GM18858 (cell line): Measurements from ENCODE around the gene MCM3AP.

Experiments used
- ATAC-seq: cut with Tn5 transposase; IDR thresholded peaks from one replicate; pipeline ENCODE4 v1.9.1; 2021; ENCODE audit not compliant: unreplicated experiment

Gene MCM3AP

DNA sequence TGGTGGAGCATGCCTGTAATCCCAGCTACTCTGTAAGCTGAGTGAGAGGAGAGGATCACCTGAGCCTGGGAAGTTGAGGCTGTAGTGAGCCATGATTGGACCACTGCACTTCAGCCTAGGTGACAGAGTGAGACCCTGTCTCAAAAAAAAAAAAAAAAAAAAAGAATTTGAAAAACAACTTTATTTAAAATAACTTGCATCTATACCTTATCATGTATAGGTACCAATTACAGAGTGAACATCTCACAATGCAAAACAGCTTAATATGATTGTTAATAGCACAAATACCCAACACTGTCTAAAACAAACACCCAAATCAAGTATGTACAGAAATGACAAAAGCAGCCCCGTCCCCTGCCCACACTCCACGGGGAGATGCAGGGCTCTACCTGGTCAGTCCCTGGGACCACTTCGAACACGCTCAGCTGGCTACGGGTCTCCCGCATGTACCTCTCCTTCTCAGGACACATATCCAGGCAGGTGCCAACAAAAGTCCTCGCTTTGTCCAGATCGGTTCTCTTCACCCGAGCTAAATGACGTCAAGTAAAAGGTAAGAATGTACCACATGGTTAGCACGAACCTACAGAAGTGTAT, 10.5 kb downstream of the MCM3AP start:
- no peak for ATAC-seq

DNA sequence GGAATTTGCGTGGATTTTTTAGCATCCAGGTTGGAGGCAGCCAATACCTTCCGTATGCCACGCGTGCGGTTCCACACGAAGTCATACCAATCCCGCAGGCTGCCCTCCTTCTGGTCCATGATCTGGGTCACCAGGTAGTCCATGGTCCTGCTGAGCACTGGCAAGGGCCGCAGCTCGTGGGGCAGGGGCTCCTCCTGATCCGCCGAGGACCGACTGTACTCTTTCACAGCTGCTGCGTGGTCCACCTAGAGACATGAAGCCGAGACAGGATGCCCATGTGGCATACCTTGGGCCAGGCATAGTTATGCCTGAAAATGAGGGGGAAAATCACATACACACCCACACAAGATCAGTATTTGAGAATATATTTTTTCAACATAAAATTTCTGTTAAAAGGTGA, 12.1 kb downstream of the MCM3AP start:
- ATAC-seq, result no peak

DNA sequence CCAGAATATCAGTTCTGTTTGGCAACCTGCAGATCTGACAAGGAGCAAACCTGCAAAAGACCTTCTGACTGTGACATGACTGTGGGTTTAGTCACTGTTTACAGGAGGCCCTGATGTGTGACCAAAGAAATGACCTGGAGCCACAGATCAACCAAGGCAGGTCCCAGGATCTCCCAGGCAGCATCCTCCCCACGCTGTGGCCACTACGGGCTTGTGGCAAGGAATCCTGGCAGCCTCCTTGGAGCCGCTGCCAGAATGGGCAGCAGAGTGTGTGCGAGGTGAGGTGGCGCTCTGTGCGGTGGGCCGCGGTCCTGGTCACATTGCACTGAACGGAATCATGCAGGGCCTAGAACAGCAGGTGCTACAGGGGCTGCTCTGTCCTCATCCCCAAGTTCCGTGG, 15.9 kb downstream of the MCM3AP start:
- ATAC-seq, result no peak

DNA sequence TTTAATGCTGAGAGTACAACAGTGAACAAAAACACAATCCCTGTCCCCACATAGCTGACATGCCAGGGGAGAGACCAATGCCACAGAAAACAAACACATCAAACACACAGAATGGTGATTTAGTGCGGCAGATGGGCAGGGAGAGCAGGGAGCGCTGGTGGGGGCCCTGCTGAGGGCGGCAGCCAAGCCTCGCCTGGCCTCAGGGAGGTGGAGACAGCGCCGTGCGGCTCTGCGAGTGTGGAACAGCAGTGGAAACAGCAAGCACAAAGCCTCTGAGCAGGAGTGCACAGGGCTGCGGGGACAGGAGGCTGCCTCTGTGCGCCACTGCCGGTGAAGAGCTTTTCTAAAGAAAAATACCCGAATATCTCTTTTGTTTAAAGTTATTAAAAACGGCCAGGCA, 17.0 kb downstream of the MCM3AP start:
- no peak for ATAC-seq

DNA sequence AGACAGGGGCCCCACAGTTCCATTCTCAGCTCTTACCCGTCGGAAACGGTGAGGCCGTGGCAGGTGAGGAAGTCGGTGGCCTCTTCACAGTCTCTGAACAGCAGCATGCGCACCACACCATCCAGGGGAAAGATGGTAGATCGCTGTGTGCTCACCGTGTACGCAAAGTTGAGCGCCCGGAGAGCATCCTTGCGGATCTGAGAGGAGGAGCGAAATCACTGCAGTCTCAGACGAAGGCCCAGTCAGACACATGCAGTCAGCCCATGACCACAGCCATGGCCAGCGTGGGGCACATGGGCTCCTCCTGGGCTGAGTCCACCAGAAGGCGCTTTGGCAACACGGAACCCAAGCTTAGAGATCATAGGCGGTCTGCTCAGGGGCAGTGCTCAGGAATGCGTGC, 18.5 kb downstream of the MCM3AP start:
- ATAC-seq, result no peak

DNA sequence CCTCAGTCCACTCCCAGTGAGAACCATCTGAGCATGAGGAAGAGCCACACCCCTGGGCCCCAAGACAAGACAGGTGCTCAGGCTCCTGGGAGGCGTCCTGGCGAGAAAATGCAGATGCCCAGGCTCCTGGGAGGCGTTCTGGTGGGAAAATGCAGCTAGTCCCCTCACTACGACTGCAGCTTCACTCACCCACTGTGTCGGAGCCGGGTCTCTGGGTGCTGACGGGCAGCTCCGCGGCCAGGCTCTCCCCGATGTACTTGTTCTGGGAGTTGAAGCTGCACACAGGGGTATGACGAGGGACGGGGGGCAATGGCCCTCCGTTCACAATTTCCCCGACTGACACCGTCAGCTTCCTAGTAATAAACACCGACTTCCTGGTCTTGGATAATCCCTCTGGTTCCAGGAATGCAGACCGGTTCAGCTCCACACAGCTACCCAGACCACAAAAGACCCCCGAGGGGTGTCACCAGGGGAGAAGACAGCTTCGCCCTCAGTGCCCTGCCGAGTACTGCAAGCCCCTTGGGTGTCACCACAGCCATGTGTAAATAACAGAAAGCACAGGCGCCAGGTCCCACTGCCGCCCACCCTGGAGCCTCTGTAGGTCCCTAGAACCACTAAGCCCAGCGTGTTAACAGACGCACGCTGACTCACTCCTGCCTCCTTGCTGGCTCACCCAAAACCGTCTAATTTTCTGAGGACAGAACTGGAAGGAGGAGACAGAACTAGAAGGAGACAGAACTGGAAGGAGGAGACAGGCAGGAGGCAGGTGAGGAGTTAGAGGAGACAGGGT, 19.5 kb downstream of the MCM3AP start:
- no peak for ATAC-seq

DNA sequence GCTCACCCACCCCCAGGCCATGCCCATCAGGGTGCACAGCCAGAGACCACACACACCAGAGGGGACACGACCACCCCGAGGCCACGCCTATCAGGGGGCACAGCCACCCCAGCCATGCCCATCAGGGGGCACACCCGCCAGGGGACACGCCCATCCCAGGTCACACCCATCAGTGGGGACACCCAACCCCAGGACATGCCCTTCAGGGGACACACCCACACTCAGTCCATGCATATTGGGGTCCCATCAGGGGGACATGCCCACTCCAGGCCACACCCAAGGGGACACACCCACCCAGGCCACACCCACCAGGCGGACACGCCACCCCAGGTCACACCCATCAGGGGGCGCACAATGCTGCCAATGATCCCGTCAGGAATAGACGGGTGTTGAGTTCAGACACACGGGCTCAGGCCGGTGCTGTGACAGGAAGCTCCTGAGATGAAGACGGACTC, 20.7 kb downstream of the MCM3AP start:
- no peak for ATAC-seq

DNA sequence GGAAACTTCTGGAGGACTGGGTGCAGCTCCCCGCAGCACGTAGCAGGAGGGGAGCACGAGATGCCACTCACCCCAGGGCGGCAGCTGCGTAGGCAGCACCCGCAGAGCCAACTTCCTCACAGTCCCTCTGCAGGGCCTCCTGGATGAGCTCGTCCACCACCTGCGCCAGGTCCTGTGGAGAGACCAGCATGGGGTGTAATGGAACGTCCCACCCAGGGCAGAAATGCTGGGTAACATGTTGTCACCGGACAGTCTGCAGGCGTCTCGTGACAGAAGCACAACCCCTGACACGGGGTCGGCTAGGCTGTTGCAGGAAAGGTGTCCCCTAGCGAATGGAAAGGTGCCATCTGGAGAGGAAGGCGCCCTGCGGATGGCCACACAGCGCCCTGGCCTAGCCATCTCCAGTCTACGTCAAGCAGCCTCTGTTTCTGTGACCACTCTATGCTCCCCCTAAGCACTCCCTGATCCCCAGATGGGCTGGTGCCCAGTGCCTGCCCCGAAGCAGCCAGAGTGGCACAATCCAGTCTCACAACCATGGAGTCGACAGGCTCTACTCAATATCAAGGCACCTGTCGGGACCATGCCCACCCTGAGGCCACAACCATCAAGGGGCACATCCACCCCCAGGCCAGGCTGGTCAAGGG, 21.2 kb downstream of the MCM3AP start:
- ATAC-seq, result no peak

DNA sequence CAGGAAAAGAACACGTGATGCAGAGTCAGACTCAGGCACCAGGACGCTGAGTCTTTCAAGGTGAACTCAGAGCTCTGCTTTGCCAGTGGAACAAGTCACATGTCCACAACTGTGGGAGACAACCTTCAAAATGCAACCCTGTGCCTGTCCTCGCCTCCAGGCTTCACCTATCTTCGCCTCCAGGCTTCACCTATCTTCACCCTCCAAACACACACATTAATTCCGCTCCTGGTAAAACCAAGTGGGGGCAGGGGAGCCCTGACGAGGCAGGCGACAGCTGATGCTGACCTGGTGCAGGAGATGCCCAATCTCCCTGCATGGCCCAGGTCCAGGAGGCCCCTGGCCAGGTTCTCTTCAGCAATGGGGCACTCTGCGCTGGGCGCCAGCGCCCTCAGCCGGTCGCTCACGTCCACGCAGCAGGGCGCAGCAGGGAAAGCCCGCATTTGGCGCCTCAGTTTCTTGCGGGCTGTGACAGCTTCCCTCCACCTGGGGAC, 28.9 kb downstream of the MCM3AP start:
- ATAC-seq, result no peak

DNA sequence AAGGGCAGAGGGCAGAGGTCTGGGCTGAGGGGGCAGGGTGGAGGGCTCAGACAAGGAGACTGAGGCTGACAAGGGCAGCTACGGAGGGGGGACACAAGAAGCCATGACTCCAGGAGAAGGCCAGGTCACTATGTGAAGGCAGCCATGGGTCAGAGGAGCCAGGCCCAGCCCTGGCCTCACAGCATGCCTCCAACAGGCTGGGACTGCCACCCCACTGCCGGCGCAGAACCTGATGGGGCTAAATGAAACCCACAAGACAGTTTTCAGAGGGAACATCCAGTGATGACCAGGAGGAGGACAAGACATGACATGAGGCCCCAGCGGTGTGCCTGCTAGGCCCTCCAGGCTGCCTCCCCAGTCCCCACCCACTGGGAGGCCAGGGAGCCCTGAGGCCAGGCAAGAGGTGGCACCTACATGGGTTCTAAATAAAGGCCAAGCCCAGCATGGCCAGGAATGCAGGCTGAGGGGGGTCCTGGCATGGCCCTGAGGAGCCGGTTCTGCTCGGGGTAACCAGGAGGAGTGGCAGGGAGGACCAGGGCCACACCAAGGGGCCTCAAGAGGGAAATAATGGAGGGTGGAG, 29.6 kb downstream of the MCM3AP start:
- ATAC-seq, result no peak

DNA sequence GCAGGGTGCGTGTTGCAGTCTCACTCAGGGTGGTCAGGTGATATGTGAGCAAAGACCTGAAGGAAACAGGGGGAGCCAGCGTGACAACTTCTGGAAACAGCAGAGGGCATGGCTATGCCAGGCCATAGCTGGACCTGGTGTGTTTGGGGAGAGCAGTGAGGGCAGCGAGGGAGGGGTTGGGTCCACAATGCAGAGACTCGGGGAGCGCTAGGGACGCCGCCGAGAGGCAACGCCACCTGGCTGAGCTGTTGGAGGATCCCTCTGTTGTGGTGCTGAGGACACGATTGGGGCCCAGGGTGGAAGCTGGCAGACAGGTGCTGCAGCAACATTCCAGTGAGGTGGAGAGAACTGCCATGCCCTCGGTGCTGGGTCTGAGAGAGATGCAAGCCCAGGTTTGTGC, 30.2 kb downstream of the MCM3AP start:
- no peak for ATAC-seq

DNA sequence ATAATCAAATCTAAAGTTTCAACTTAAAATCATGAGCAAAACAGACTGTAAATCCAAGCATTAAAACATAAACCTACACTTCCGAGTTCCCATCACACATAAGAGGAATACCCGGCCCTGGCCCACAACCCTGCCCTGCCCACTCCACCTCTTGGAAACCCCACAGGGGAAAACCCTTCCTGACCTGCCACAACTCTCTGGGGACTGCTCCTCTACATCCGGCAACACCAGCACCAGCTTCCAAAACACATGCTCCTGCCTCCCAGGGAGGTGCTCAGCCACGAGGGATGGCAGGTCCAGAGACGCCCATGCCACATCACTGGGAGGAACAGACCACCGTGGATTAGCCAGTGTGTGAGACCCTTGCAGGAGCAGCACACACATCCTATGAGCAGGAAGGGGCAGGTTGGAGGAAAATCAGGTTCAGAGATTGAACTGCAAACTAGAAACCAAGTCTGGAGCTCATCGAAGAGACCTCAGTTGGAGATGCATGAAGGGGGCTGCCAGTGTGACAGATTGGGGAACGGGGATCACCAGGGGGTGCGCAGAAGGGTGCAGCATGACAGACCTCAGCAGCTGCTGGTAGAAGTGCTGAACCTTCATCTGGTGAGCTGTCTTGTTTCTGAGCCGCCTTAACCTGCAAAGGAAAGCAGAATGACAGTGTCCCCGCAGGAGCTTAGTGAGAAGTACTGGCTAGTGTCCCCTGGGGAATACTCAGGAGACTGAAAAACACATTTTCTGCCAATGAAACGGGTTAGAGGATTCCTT, 31.0 kb downstream of the MCM3AP start:
- ATAC-seq, result no peak

DNA sequence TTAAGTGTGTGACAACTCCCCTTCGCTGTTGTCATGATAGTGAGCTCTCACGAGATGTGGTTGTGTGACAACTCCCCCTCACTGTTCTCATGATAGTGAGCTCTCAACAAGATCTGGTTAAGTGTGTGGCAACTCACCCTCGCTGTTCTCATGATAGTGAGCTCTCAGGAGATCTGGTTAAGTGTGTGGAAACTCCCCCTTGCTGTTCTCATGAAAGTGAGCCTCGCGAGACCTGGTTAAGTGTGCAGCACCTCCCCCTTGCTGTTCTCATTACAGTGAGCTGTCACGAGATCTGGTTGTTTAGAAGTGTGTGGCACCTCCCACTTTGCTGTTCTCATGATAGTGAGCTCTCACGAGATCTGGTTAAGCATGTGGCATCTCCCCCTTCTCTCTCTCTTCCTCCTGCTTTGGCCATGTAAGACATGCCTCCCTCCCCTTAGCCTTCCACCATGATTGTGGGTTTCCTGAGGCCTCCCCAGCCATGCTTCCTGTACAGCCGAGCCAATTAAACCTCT, 31.7 kb downstream of the MCM3AP start:
- ATAC-seq, result no peak

DNA sequence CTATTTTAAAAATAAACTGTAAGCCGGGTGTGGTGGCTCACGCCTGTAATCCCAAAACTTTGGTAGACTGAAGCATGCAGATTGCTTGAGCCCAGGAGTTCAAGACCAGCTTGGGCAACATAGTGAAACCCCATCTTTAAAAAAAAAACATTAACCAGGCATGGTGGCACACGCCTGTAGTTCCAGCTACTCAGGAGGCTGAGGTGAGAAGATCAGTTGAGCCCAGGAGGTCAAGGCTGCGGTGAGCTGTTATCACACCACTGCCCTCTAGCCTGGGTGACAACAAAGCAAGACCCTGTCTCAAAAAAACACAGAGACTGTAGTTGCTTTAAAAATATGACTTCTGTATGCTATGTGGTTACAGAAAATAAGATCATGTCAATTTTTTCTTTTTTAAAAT, 32.6 kb downstream of the MCM3AP start:
- ATAC-seq, result no peak

DNA sequence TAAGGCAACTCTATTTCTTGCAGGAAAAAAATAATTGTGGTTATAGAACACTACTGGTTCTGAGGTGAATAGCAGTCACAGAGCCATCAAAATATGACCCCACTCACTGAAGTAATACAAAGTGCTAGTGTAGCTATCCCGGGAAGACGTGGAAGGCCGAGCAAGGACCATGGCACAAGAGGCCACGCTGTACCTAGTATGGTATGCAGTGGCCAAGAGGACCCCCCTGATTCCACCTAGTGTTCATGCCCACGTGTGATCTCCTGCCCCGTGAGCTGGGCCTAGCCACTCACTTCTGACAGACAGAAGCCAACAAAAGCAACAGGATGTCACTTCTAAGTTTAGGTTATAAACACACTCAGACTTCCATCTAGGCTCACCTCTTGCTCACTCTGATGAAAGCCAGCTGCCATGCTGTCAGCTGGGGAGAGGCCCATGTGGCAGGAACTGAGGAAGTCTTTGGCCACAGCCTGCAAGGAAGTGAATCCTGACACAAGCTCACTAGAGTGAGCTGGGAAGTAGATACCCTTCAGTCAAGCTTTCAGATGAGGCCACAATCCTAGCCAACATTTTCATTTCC, 35.2 kb downstream of the MCM3AP start:
- ATAC-seq, result no peak

DNA sequence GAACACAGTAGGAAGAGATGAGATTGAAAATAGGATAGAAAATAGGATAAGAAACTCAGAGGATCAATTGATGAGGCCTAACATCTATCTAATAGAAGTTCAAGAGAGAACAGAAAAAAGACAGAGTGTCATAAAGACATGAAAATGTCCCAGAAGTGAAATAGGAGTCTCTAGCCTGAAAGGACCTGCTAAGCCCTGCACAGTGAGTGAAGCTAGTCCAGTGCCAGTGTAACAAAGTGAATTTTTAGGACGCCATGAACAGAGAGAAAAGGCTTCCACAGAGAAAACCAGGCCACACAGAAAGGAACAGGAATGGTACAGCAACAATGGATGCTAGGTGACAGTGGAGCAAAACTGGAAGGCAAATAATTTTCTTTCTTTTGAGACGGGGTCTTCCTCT, 36.6 kb downstream of the MCM3AP start:
- no peak for ATAC-seq

DNA sequence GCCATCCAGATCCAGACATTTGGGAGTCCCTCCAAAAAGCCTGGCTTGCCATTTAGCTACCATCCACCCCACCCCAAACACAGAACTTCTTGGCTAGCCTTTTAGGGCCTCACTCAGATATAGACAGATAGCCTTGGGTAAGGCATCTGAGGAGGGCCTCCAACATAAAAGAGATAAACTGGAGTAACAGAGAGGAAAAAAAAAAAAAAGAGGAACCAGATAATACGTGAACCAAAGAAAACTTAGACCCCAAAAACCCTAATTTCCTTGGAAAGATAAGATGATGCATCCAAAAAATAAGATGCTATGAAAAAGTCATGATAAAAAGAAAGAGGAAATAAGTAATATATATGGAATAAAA, 37.0 kb downstream of the MCM3AP start:
- no peak for ATAC-seq

DNA sequence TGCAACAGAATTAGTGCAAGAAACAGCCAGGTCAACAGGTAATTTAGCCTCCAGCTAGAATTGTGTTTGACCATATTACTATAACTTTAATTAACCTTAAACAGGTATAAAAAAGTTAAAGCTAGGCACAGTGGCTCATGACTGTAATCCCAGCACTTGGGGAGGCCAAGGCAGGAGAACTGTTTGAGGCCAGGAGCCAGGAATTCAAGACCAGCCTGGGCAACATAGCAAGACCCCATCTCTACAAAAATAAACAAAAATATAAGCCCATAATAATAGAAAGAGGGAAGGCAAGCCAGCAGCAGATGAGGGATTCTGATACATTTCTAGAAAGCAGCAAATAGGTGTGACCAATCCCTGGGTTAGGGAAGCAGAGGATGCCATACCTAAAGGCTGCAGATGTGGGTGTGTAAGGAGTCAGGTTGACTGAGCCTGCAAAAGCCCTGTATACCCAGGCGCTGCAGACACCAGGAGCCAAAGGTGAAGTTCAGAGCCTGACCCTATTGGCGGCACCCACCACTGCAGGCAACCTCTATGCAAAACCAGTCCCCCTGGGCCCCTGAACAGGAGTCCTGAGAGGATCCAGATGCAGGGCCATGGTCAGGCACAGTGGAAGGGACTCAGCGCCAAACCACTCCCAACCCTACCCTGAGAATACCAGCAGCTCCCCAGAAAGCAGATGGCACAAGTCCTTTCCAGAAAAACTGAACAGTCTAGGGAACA, 37.6 kb downstream of the MCM3AP start:
- no peak for ATAC-seq

DNA sequence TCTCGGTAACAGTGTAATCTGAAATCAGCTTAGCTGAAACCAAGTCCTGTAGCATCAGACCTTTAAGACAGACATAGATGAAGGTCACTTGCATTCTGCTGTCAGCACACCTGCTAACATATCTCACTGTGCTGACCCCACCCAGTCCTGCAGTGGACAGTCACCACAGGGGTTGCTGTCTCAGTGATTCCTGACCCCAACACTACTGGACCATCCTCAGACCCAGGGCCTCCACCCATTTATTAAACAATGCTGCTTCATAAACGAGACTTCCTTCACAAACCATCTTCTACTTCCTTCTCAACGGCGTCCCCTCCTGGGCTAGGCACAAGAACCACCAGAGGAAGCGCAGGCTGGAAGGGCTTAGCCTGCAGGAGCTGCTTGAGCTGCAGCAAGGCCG, 39.1 kb downstream of the MCM3AP start:
- no peak for ATAC-seq
